Spinal cord (tissue), 10 donors: ENCODE results near the gene GPR55. TPM values are rescaled to one million over a fixed set of nuclear protein-coding genes. Genes with fewer than 3 reads are reported as not detected.

Experiments used
- DNase-seq, 6 donors: peaks; one replicate each; pipeline versions ENCODE4 v3.0.0 to v3.0.0-alpha.2; 2013 to 2015; ENCODE audit warnings: low spot score in 6 of 6, low read depth in 4 of 6
- H3K27ac ChIP-seq: one replicate; pipeline ENCODE4 v1.5.1; 2013; ENCODE audit warnings: low read depth, low read length, control low read depth
- H3K27me3 ChIP-seq: one replicate; pipeline ENCODE4 v1.6.1; 2013; ENCODE audit warnings: low read length; ENCODE audit not compliant: control insufficient read depth, insufficient read depth
- H3K36me3 ChIP-seq: one replicate; pipeline ENCODE4 v1.6.1; 2013; ENCODE audit warnings: low read length; ENCODE audit not compliant: control insufficient read depth, insufficient read depth
- H3K4me1 ChIP-seq: one replicate; pipeline ENCODE4 v1.6.1; 2013; ENCODE audit warnings: low read length; ENCODE audit not compliant: control insufficient read depth, insufficient read depth
- H3K4me3 ChIP-seq: one replicate; pipeline ENCODE4 v1.5.1; 2013; ENCODE audit warnings: low read depth, low read length, control low read depth
- H3K9me3 ChIP-seq: one replicate; pipeline ENCODE4 v1.6.1; 2013; ENCODE audit warnings: low read length; ENCODE audit not compliant: control insufficient read depth, insufficient read depth
- WGBS: methylation state at CpG from one replicate; pipeline ENCODE4 v1.1.5; 2013; ENCODE audit warnings: missing lambda C conversion rate; ENCODE audit not compliant: insufficient coverage; 5-methylcytosine and 5-hydroxymethylcytosine counted together
- polyA plus RNA-seq, 2 donors: library from polyadenylated mRNA; unstranded; fragments of 120-200 nt; gene quantifications; one replicate each; pipeline ENCODE4 v1.2.1, GENCODE V29; 2013; ENCODE audit not compliant: insufficient read length in 2 of 2
- total RNA-seq, 2 donors: library from RNA; depleted of rRNA in 1 of 2; stranded (reverse); fragments of 120-200 nt in 1 of 2; fragments of >200 nt in 1 of 2; gene quantifications; one replicate each; pipeline versions ENCODE4 v1.2.3 to v1.2.4, GENCODE V29; 2013 to 2014
- donor health status: healthy.

Gene GPR55
- total and polyA plus RNA-seq, 4 donors = 0.08 to 0.12 TPM; not detected in 2

- no peaks in the 10 kb centered on the region for H3K9me3 ChIP-seq
- WGBS = 49% methylated on average over 4 of the region's 8 CpGs
- no peaks in the 10 kb centered on the region for H3K36me3 ChIP-seq
- peaks cover 36% of the 10 kb centered on the region for H3K4me1 ChIP-seq
- no peaks in the 10 kb centered on the region for H3K27me3 ChIP-seq
- DNase-seq = peak in 2 of 6 donors; percentile 50 to 76
- H3K27ac ChIP-seq = no peak overlapping the region
- H3K4me3 ChIP-seq = no peak overlapping the region
These were observed 22.7 kb downstream of the GPR55 start for GRCh38 chr2:230902180-230902899.

- no peaks in the 10 kb centered on the region for H3K27me3 ChIP-seq
- H3K4me3 ChIP-seq = no peak overlapping the region
- no peak overlapping the region for H3K27ac ChIP-seq
- no peaks in the 10 kb centered on the region for H3K9me3 ChIP-seq
- no peak for DNase-seq
- H3K4me1 ChIP-seq = peaks cover 46% of the 10 kb centered on the region
- no peaks in the 10 kb centered on the region for H3K36me3 ChIP-seq
- 82% methylated on average over 4 of the region's 5 CpGs for WGBS
These were observed 24.0 kb downstream of the GPR55 start for GRCh38 chr2:230901006-230901405.

GRCh38 chr2:230900336-230900995 lies 24.6 kb downstream of the GPR55 start:
- Histone ChIP-seq H3K27me3 (no peaks in the 10 kb centered on the region), H3K36me3 (no peaks in the 10 kb centered on the region), H3K4me1 (peaks cover 51% of the 10 kb centered on the region), H3K9me3 (no peaks in the 10 kb centered on the region), H3K27ac (no peak overlapping the region), H3K4me3 (no peak overlapping the region)
- 80% methylated on average over 10 of the region's 10 CpGs for WGBS
- no peak for DNase-seq

- Histone ChIP-seq H3K36me3 (no peaks in the 10 kb centered on the region), H3K9me3 (no peaks in the 10 kb centered on the region), H3K27ac (peak overlapping the region; percentile 88), H3K27me3 (no peaks in the 10 kb centered on the region), H3K4me1 (peaks cover 57% of the 10 kb centered on the region), H3K4me3 (no peak overlapping the region)
- DNase-seq = no peak
- WGBS = 89% methylated on average over 2 of the region's 4 CpGs
These were observed 25.3 kb downstream of the GPR55 start for GRCh38 chr2:230899786-230900185.

GRCh38 chr2:230899287-230899686 lies 25.8 kb downstream of the GPR55 start:
- peak in 4 of 6 donors; percentile 68 to 94 (median 80) for DNase-seq
- Histone ChIP-seq H3K4me1 (peaks cover 62% of the 10 kb centered on the region), H3K9me3 (no peaks in the 10 kb centered on the region), H3K4me3 (no peak overlapping the region), H3K27ac (peak overlapping the region; percentile 88), H3K36me3 (no peaks in the 10 kb centered on the region), H3K27me3 (no peaks in the 10 kb centered on the region)
- 1% methylated on average over 5 of the region's 5 CpGs for WGBS

GRCh38 chr2:230898713-230899091 lies 26.3 kb downstream of the GPR55 start:
- no peak for DNase-seq
- peak overlapping the region; percentile 88 for H3K27ac ChIP-seq
- no peak overlapping the region for H3K4me3 ChIP-seq
- 35% methylated on average over 4 of the region's 8 CpGs for WGBS
- peaks cover 68% of the 10 kb centered on the region for H3K4me1 ChIP-seq
- H3K9me3 ChIP-seq = no peaks in the 10 kb centered on the region
- no peaks in the 10 kb centered on the region for H3K36me3 ChIP-seq
- H3K27me3 ChIP-seq = no peaks in the 10 kb centered on the region

DNA sequence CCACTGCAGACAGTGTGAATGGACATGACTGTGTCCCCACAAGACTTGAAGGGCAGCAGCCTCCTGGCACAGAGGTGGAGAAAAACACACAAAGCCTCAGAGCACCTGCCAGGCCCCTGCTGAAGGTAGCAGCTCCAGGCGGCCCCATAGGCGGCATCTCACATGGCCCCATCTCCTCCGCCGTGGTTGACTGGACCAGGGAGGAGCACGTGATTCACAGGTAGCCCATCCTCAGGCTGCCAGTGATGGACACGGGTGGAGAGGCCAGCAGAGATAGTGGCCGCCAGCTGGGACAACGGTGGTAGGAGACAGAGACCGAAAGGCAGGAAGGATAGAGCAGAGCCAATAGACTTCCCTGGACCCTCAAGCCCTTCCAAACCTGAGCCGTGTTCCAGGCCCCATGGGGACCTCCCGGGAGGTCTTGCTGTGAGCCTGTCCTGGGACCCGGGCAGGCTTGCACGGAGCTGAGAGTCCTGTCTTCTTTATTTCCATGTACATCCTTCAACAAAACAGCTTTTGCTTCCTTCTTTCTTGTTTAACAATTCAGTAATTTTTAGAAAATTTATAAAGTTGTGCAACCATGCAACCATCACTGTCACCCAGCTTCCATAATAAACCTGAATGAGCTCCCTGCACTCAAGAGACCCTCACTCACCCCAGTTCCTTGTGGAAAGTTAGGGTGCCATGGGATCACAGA lies 26.9 kb downstream of the GPR55 start:
- H3K27ac ChIP-seq = peak overlapping the region; percentile 88
- 95% methylated on average over 12 of the region's 13 CpGs for WGBS
- H3K36me3 ChIP-seq = no peaks in the 10 kb centered on the region
- H3K4me3 ChIP-seq = no peak overlapping the region
- no peaks in the 10 kb centered on the region for H3K9me3 ChIP-seq
- H3K27me3 ChIP-seq = no peaks in the 10 kb centered on the region
- H3K4me1 ChIP-seq = peaks cover 74% of the 10 kb centered on the region
- DNase-seq = no peak

GRCh38 chr2:230896346-230897115 lies 28.5 kb downstream of the GPR55 start:
- H3K27me3 ChIP-seq = no peaks in the 10 kb centered on the region
- no peak overlapping the region for H3K4me3 ChIP-seq
- DNase-seq = no peak
- H3K9me3 ChIP-seq = no peaks in the 10 kb centered on the region
- WGBS = 83% methylated on average over 16 of the region's 19 CpGs
- H3K4me1 ChIP-seq = peaks cover 83% of the 10 kb centered on the region
- H3K27ac ChIP-seq = no peak overlapping the region
- no peaks in the 10 kb centered on the region for H3K36me3 ChIP-seq

DNA sequence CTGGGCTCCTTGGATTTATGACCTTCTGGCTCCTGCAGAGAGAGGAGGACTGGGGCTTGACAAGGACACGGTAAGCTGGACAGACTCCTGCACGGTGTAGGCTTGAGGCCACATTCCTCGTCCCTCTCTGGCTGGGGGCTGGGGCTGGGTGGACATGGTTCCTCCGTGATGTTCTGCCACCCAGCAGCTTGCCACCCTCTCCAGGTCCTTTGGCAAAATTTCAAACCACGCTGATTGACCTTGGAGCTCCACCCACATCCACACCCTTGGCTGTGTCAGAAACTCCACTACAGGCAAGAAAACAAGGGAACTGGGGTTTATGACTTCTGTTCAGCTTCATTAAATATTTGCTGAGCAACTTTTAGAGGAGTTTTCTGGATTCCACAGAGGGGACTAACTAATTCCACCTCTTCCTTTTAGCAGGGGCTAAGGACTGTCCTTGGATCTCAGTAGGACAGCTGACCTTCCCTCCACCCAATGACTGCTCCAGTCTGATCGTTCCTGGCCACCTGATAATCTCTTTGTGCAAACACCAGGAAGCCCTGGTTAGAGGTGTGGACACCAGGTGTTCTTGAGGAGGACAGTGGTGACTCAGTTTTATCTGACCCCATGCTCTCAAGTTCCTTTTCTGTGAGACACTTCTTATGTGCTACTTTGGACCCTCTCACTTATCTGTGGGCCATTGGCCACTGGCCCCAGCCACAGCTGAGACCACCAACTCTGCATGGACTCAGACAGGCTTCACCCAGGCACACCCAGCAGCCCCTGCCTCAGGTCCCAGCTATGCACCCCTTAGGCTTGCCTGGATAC lies 29.3 kb downstream of the GPR55 start:
- DNase-seq = no peak
- Histone ChIP-seq H3K9me3 (no peaks in the 10 kb centered on the region), H3K4me3 (no peak overlapping the region), H3K36me3 (no peaks in the 10 kb centered on the region), H3K4me1 (peaks cover 91% of the 10 kb centered on the region), H3K27ac (no peak overlapping the region), H3K27me3 (no peaks in the 10 kb centered on the region)
- WGBS = 66% methylated on average over 5 of the region's 6 CpGs
